ENCODE results near the gene POC1B. TPM values are rescaled to one million over a fixed set of nuclear protein-coding genes. Genes with fewer than 3 reads are reported as not detected.

The POC1B gene
- polyA plus RNA-seq, 1 donor (not counting 4 experiments of a cell fraction or from before 2014, with no cell fraction given): 16.4 TPM

- no peak overlapping the region for H3K27ac ChIP-seq (ENCODE audit: control insufficient read depth, insufficient read depth, low read length)
- H3K79me2 ChIP-seq (ENCODE audit: control insufficient read depth, insufficient read depth, low read length): no peaks in the 10 kb centered on the region
- H3K9me3 ChIP-seq (ENCODE audit: control insufficient read depth, low read depth, low read length): no peaks in the 10 kb centered on the region
- H2AFZ ChIP-seq (ENCODE audit: control insufficient read depth, low read length): no peak overlapping the region
- no peaks in the 10 kb centered on the region for H3K36me3 ChIP-seq (ENCODE audit: control insufficient read depth in 2 of 2, extremely low read depth in 1 of 2, insufficient read depth in 2 of 2, low read length in 2 of 2)
- no peak for TF ChIP-seq CTCF (optimal IDR thresholded peaks at IDR 0.05 in 1 of 3, IDR thresholded peaks at IDR 0.05 in 1 of 3, conservative IDR thresholded peaks at IDR 0.05 in 1 of 3; ENCODE audit: extremely low read depth in 1 of 3, insufficient read depth in 2 of 3, low read length in 3 of 3)
- TF ChIP-seq EZH2 (IDR thresholded peaks at IDR 0.05; ENCODE audit: low read length): no peak
- H3K4me3 ChIP-seq (ENCODE audit: control insufficient read depth in 2 of 3, extremely low read depth in 1 of 3, insufficient read depth in 2 of 3, low read depth in 1 of 3, low read length in 3 of 3): no peak overlapping the region
- H3K4me1 ChIP-seq (ENCODE audit: control insufficient read depth, extremely low read depth, insufficient read depth, low read length): peaks cover 23% of the 10 kb centered on the region
- H3K9ac ChIP-seq (ENCODE audit: control insufficient read depth, extremely low read depth, insufficient read depth, low read length): no peak overlapping the region
- peak overlapping the region; percentile 3 for H3K4me2 ChIP-seq (ENCODE audit: control insufficient read depth, extremely low read depth, insufficient read depth, low read depth, low read length)
- DNase-seq (ENCODE audit: low read depth, low spot score) (no peak), FAIRE-seq (no peak)
- no peaks in the 10 kb centered on the region for H3K27me3 ChIP-seq (ENCODE audit: control insufficient read depth, extremely low read depth, insufficient read depth, low read length)
- dilution Hi-C loops (cut with MboI; ENCODE audit: extremely low pct_ligation_motif_present, low sequenced_read_pairs): no loop called here
- no peaks in the 10 kb centered on the region for H4K20me1 ChIP-seq (ENCODE audit: control insufficient read depth, extremely low read depth, insufficient read depth, low read length)
- H3K9me1 ChIP-seq (ENCODE audit: control insufficient read depth, extremely low read depth, insufficient read depth, low read length): no peaks in the 10 kb centered on the region
Measured at GRCh38 chr12:89567691-89568239, 41.9 kb upstream of the POC1B start.

GRCh38 chr12:89566615-89567014, 40.8 kb upstream of the POC1B start:
- Histone ChIP-seq H3K4me3 (ENCODE audit: control insufficient read depth in 2 of 3, extremely low read depth in 1 of 3, insufficient read depth in 2 of 3, low read depth in 1 of 3, low read length in 3 of 3) (no peak overlapping the region), H3K9ac (ENCODE audit: control insufficient read depth, extremely low read depth, insufficient read depth, low read length) (no peak overlapping the region), H3K4me1 (ENCODE audit: control insufficient read depth, extremely low read depth, insufficient read depth, low read length) (peaks cover 18% of the 10 kb centered on the region), H3K79me2 (ENCODE audit: control insufficient read depth, insufficient read depth, low read length) (no peaks in the 10 kb centered on the region), H3K9me1 (ENCODE audit: control insufficient read depth, extremely low read depth, insufficient read depth, low read length) (no peaks in the 10 kb centered on the region), H3K4me2 (ENCODE audit: control insufficient read depth, extremely low read depth, insufficient read depth, low read depth, low read length) (no peak overlapping the region), H3K27ac (ENCODE audit: control insufficient read depth, insufficient read depth, low read length) (no peak overlapping the region), H2AFZ (ENCODE audit: control insufficient read depth, low read length) (no peak overlapping the region), H3K27me3 (ENCODE audit: control insufficient read depth, extremely low read depth, insufficient read depth, low read length) (no peaks in the 10 kb centered on the region), H4K20me1 (ENCODE audit: control insufficient read depth, extremely low read depth, insufficient read depth, low read length) (no peaks in the 10 kb centered on the region), H3K36me3 (ENCODE audit: control insufficient read depth in 2 of 2, extremely low read depth in 1 of 2, insufficient read depth in 2 of 2, low read length in 2 of 2) (no peaks in the 10 kb centered on the region), H3K9me3 (ENCODE audit: control insufficient read depth, low read depth, low read length) (no peaks in the 10 kb centered on the region)
- dilution Hi-C loops (cut with MboI; ENCODE audit: extremely low pct_ligation_motif_present, low sequenced_read_pairs): no loop called here
- TF ChIP-seq EZH2 (IDR thresholded peaks at IDR 0.05; ENCODE audit: low read length): no peak
- TF ChIP-seq CTCF (optimal IDR thresholded peaks at IDR 0.05 in 1 of 3, IDR thresholded peaks at IDR 0.05 in 1 of 3, conservative IDR thresholded peaks at IDR 0.05 in 1 of 3; ENCODE audit: extremely low read depth in 1 of 3, insufficient read depth in 2 of 3, low read length in 3 of 3): no peak
- peak; percentile 34 for FAIRE-seq
- DNase-seq (ENCODE audit: low read depth, low spot score): peak; percentile 15

Measured in keratinocyte (primary cell).